Transverse colon (tissue), 4 donors: Measurements from ENCODE around the gene MUC6. TPM values are rescaled to one million over a fixed set of nuclear protein-coding genes. Genes with fewer than 3 reads are reported as not detected.

ENCODE experiments used
- DNase-seq: peaks from one replicate; pipeline ENCODE4 v3.0.0-alpha.2; 2019
- H3K27ac ChIP-seq, 4 donors: fragments of 200-600 bp; sonication (generic); 2 replicates each; pipeline ENCODE4 v1.5.1; 2016 to 2018; ENCODE audit warnings: inconsistent platforms in 4 of 4
- H3K27me3 ChIP-seq: fragments of 200-600 bp; sonication (generic); 2 replicates; pipeline ENCODE4 v1.5.1; 2017; ENCODE audit warnings: inconsistent platforms
- H3K36me3 ChIP-seq, 4 donors: fragments of 200-600 bp; sonication (generic); 2 replicates each; pipeline ENCODE4 v1.5.1; 2017 to 2019; ENCODE audit warnings: inconsistent platforms in 4 of 4
- H3K4me1 ChIP-seq, 4 donors: fragments of 200-600 bp; sonication (generic); 2 replicates each; pipeline ENCODE4 v1.5.1; 2017 to 2020; ENCODE audit warnings: inconsistent platforms in 4 of 4
- H3K4me3 ChIP-seq, 4 donors: fragments of 200-600 bp; sonication (generic); 1 replicate in 1 of 4; 2 replicates in 3 of 4; pipeline versions ENCODE4 v1.5.1 to v1.6.1; 2017 to 2019; ENCODE audit warnings: inconsistent platforms in 4 of 4
- H3K9me3 ChIP-seq, 2 donors: fragments of 200-600 bp; sonication (generic); 2 replicates each; pipeline ENCODE4 v1.5.1; 2017 to 2019; ENCODE audit warnings: inconsistent platforms in 2 of 2
- CTCF ChIP-seq, 5 experiments: fragments of 200-600 bp in 3 of 5; fragments of 450-650 bp in 2 of 5; sonication (generic) in 3 of 5; IDR thresholded peaks; 1 replicate in 2 of 5; 2 replicates in 3 of 5; pipeline ENCODE4 v1.5.1; 2016 to 2017; ENCODE audit warnings: antibody characterized with exemption in 5 of 5, inconsistent platforms in 3 of 5, mild to moderate bottlenecking in 2 of 5, moderate library complexity in 1 of 5
- EP300 ChIP-seq: sonication (generic); formaldehyde crosslinking; IDR thresholded peaks from one replicate; pipeline ENCODE4 v1.6.1; 2017; ENCODE audit warnings: antibody characterized with exemption, low read depth
- POLR2A ChIP-seq: fragments of 450-650 bp; IDR thresholded peaks from one replicate; pipeline ENCODE4 v1.6.1; 2016; ENCODE audit warnings: antibody characterized with exemption, mild to moderate bottlenecking, moderate library complexity
- POLR2AphosphoS5 ChIP-seq, 3 donors: sonication (generic); formaldehyde crosslinking; IDR thresholded peaks; one replicate each; pipeline ENCODE4 v1.6.1; 2016; ENCODE audit warnings: antibody characterized with exemption in 3 of 3
- WGBS, 2 donors: methylation state at CpG; one replicate each; pipeline ENCODE4 v1.1.5; 2018; ENCODE audit warnings: low coverage in 1 of 2; 5-methylcytosine and 5-hydroxymethylcytosine counted together
- in situ Hi-C, 4 donors: fragments of 200-750 bp; cut with MboI; loops; one replicate each; pipeline versions ENCODE4 v1.15.0 to v1.15.1; 2017; ENCODE audit warnings: low sequenced_read_pairs in 3 of 4, low pct_ligation_motif_present in 1 of 4, low pct_unique_long_range_greater_than_20kb in 1 of 4
- intact Hi-C: fragments of 100-400 bp; cut with DNase I; formaldehyde crosslinking; loops from one replicate; pipeline ENCODE4 v1.15.1; 2023; ENCODE audit warnings: low total_unique reads
- total RNA-seq, 4 donors: library from RNA; depleted of rRNA; stranded (reverse); fragments of >200 nt; gene quantifications; one replicate each; pipeline ENCODE4 v1.1.0, GENCODE V29; 2016

The MUC6 gene
- total RNA-seq, 4 donors from 2014 or later = not detected

GRCh38 chr11:1072821-1073231, 36.3 kb upstream of the MUC6 start:
- H3K4me3 ChIP-seq = no peak overlapping the region
- 75% methylated on average over 9 of the region's 9 CpGs; no CpG with 5 or more reads in 1 of the 2 donors for WGBS, 2 donors
- H3K4me1 ChIP-seq = peaks cover 11 to 24% (median 19%) of the 10 kb centered on the region in 4 donors
- in situ Hi-C loops (no loop called here), intact Hi-C loops (no loop called here)
- no peaks in the 10 kb centered on the region for H3K36me3 ChIP-seq
- peak overlapping the region in 3 of 4 donors; percentile 50 to 62 (median 54) for H3K27ac ChIP-seq
- DNase-seq = no peak
- no peak for TF ChIP-seq EP300
- no peak for TF ChIP-seq CTCF (IDR thresholded peaks at IDR 0.05)
- TF ChIP-seq POLR2A = no peak
- no peak for TF ChIP-seq POLR2AphosphoS5 (IDR thresholded peaks at IDR 0.05)
- H3K9me3 ChIP-seq = no peaks in the 10 kb centered on the region
- peaks cover 7% of the 10 kb centered on the region for H3K27me3 ChIP-seq

DNA sequence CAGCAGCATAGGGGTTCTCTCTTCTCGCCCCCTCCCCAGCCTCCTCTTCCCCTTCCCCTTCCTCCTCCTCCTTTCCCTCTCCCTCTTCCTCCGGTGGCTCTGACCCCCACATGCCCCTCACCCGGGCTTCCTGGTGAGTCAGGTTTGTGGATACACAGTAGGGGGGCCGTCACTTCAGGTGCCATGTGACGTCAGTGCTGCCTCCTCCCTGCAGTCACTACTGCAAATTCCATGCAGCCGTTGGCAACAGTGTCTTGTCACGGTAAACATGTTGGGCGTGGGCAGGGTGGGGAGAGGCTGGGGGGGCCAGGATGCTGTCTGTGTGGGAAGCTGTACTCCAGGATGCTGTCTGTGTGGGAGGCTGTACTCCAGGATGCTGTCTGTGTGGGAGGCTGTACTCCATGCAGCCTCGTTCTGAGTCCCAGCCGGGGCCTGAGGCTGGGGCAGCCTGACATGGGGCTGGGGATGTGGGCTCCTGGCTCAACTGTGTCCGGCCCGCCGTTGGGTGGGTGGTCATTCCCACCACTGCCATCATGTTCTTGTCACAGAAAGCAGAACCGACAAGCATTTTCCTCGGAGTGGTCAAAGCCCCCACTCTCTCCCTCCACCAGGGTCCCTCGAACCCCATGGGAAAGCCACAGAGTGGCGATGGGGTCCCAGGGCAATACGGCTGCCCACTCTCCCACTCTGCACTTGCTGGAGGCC, 35.8 kb upstream of the MUC6 start:
- intact Hi-C loops = no loop called here
- in situ Hi-C loops = no loop called here
- DNase-seq = no peak
- Histone ChIP-seq H3K27me3 (peaks cover 3% of the 10 kb centered on the region), H3K27ac (no peak overlapping the region), H3K4me1 (peaks cover 11 to 24% (median 19%) of the 10 kb centered on the region in 4 donors), H3K4me3 (no peak overlapping the region), H3K9me3 (no peaks in the 10 kb centered on the region), H3K36me3 (no peaks in the 10 kb centered on the region)
- 67% methylated on average over 18 of the region's 18 CpGs; no CpG with 5 or more reads in 1 of the 2 donors for WGBS, 2 donors
- TF ChIP-seq CTCF (IDR thresholded peaks at IDR 0.05) = no peak
- TF ChIP-seq POLR2AphosphoS5 (IDR thresholded peaks at IDR 0.05) = no peak
- no peak for TF ChIP-seq POLR2A
- no peak for TF ChIP-seq EP300

GRCh38 chr11:1071571-1072115, 35.1 kb upstream of the MUC6 start:
- H3K4me1 ChIP-seq = peaks cover 11 to 24% (median 19%) of the 10 kb centered on the region in 4 donors
- 86% methylated on average over 21 of the region's 21 CpGs; no CpG with 5 or more reads in 1 of the 2 donors for WGBS, 2 donors
- H3K27ac ChIP-seq = no peak overlapping the region
- no peak for DNase-seq
- H3K4me3 ChIP-seq = no peak overlapping the region
- H3K36me3 ChIP-seq = no peaks in the 10 kb centered on the region
- H3K27me3 ChIP-seq = no peaks in the 10 kb centered on the region
- no peak for TF ChIP-seq EP300
- TF ChIP-seq POLR2A = no peak
- no peak for TF ChIP-seq CTCF (IDR thresholded peaks at IDR 0.05)
- TF ChIP-seq POLR2AphosphoS5 (IDR thresholded peaks at IDR 0.05) = no peak
- no peaks in the 10 kb centered on the region for H3K9me3 ChIP-seq
- in situ Hi-C loops = no loop called here
- intact Hi-C loops = no loop called here

DNA sequence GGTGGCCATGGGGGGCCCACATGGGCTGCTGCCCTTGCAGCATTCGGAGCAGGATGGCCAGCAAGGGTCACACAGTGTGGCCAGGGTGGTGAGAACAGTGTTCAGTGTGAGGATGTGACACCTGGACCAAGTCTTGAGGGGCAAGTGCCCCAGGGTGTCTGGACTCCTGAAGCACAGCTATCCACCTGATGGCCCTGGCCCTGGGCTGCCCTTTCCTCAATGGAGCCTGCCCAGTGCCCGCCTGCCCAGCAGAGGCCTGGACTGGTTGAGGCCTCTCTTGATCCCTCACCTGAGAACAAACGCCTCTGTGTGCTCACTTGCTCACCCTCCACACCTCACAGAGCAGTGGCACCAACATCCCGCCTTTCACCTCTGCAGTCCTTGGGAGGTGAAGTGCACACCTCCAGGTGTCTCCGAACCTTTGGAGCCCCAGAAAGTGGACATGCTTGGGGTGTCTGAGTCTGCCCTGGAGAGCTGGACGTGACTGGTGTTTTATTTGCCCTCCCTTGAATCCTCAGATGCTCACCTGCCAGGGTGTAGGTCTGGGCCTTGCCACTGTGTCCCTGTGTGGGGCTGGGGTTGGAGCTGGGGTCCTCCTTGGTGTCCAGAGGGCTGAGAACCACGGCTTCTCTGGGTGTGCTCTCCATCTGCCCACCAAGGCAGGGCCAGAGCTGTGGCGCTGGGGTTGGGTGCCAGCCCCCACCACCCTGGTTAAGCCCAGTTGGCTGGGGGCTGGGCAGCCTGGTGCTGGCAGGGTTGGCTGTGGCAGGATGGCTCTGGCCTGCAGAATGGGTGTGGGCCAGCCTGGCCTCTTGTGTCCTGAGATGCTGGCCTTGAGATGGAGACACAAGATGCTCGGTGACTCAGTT, 34.3 kb upstream of the MUC6 start:
- in situ Hi-C loops = no loop called here
- 74% methylated on average over 9 of the region's 9 CpGs; no CpG with 5 or more reads in 1 of the 2 donors for WGBS, 2 donors
- DNase-seq = no peak

More for the DNA sequence above, 34.3 kb upstream of the MUC6 start:
- H3K4me3 ChIP-seq = no peak overlapping the region
- H3K9me3 ChIP-seq = no peaks in the 10 kb centered on the region
- H3K4me1 ChIP-seq = peaks cover 11 to 24% (median 19%) of the 10 kb centered on the region in 4 donors
- H3K36me3 ChIP-seq = no peaks in the 10 kb centered on the region
- intact Hi-C loops = no loop called here
- no peaks in the 10 kb centered on the region for H3K27me3 ChIP-seq
- TF ChIP-seq POLR2A = no peak
- no peak for TF ChIP-seq EP300
- TF ChIP-seq POLR2AphosphoS5 (IDR thresholded peaks at IDR 0.05) = no peak
- TF ChIP-seq CTCF (IDR thresholded peaks at IDR 0.05) = no peak
- no peak overlapping the region for H3K27ac ChIP-seq
